HG02588 (cell line): ENCODE data around the gene ANKH.
A peak's percentile ranks its signal among the peaks of the same experiment; 100 is the strongest.

Source experiments
- ATAC-seq: cut with Tn5 transposase; IDR thresholded peaks from one replicate; pipeline ENCODE4 v1.9.1; 2021; ENCODE audit warnings: mild to moderate bottlenecking, moderate library complexity; ENCODE audit not compliant: unreplicated experiment

The ANKH gene

DNA sequence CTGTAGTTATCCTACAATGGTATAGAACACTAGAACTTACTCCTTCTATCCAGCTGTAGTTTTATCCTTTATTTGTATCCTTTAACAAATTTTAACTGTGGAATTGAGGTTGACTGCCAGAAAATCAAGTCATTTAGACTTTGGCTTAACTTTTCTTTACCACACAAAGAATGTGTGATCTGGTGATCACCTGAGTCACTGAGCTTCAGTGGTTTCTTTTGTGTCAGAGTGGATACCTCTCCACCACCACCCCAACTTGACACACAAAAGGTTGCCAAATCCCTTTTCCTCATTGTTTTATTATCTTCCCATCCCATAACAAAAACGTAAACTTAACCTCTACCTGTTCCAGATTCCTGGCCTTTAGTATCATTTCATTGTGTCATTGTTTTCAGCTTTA lies 201.6 kb downstream of the ANKH start:
- no peak for ATAC-seq

GRCh38 chr5:14669415-14669814 lies 202.2 kb downstream of the ANKH start:
- ATAC-seq: no peak

- no peak for ATAC-seq
These were observed 203.4 kb downstream of the ANKH start for GRCh38 chr5:14668181-14668591.

- ATAC-seq: no peak
These were observed 203.8 kb downstream of the ANKH start for GRCh38 chr5:14667770-14668169.

- no peak for ATAC-seq
These were observed 204.3 kb downstream of the ANKH start for GRCh38 chr5:14667290-14667689.

DNA sequence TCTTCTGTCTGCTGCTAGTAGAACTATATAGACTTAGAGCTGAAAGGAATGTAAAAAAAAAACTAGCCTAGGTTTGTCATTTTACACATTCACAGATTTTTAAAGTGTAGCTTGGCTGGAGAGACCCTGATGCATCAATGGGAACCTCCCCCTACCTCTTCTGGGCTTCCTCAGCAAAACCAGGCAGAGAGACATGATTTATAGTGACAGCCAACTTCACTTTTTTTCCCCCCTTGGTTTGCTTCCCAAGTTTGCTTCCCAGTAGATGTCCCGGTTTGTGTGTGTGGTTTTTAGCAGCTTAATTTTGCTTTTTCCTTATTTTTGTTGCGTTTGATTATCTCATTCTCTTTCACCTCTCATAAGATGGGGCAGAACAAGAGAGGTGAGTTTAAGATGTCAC lies 205.2 kb downstream of the ANKH start:
- ATAC-seq: no peak

- ATAC-seq: peak; percentile 30
These were observed 205.6 kb downstream of the ANKH start for GRCh38 chr5:14665949-14666348.

- ATAC-seq: no peak
These were observed 206.3 kb downstream of the ANKH start for GRCh38 chr5:14665101-14665822.

GRCh38 chr5:14664270-14665100 lies 207.1 kb downstream of the ANKH start, which contains the start of gene OTULIN:
Gene OTULIN (plus strand): TSS chr5:14664718. CDS start chr5:14664826, 108 bp downstream.
- ATAC-seq: peak; percentile 71

DNA sequence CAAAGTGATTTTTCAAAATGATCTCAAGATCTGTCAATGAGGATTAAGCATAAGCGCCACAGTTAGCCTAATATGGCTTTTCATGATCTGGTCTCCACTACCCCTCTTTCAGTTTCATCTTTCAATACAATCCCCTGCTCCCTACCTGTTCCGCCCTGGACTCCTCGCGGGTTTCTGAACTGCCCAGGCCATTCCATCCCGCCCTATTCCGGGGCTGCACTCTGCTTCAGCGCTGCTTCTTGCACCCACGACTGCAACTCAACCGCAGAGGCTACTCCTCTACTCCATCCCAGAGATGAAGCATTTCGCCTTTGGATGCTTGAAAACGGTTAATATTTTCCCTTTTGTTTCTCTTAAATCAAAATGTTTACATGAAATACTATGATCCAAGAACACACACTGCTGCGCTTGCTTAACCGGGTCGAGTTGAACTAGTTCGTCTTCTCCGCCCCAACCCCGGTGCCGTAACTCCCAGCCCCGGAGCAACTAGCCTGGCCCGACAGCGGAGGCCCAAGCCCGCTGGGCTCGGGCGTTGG lies 207.8 kb downstream of the ANKH start:
- peak; percentile 14 for ATAC-seq

- no peak for ATAC-seq
These were observed 208.8 kb downstream of the ANKH start for GRCh38 chr5:14662721-14663260.

GRCh38 chr5:14660833-14661232 lies 210.7 kb downstream of the ANKH start:
- ATAC-seq: no peak

DNA sequence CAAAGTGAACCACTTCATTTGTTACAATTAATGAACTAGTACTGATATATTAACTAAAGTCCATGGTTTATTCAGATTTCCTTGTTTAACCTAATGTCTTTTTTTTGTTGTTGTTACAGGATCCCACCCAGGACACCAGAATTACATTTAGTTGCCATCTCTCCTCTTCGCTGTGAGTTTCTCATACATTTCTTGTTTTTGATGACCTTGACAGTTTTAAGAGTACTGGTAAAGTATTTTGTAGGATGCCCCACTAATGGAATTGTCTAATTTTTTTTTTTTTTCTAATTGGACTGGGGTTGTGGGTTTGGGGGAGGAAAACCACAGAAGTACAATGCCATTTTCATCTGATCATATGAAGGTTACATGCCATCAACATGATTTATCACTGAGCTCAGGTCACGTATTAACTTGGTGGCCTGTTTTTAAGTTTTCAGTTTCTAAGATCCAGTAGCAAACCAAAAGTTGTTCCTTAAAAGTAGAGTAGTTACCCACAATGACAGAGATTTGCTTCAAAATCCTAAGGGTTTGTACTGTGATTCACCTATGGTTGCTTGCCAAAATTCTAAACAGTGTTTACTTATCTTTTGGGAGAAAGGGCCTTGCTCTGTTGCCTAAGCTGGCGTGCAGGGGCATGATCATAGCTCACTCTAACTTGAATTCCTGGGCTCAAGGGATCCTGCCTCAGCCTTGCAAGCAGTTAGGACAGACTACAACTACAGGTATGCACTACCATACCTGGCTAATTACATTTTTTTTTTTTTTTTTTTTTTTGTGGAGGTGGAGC lies 211.6 kb downstream of the ANKH start:
- no peak for ATAC-seq

- ATAC-seq: no peak
These were observed 214.7 kb downstream of the ANKH start for GRCh38 chr5:14656898-14657297.

DNA sequence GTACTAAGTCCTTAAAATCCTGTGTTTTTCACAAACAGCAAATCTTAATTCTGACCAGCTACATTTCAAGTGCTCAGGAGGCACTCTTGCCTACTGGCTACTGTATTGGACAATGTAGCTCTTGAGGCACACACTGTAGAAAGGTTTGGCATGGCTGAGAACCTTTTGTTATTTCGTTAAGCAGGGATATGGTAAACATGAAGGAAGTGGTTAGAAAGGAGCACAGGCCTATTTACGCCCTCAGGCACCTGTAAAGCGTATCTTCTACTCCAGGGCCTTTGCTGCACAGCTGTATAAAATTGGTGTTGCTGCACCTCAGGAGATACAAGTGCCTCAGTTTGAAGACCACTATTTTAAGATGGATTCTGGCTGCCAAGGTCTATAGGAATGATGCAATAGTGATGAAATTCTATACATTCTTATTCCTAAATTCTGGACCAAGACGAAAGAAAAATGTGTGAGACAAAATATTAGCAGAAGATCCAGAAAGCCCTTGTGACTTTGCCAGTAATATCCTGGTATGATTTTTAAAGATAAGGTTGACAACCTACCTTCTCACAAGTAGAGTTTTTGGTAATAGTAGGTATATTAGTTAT lies 216.3 kb downstream of the ANKH start:
- no peak for ATAC-seq
